Ovary (tissue), 9 donors: ENCODE results near the gene GDA. TPM values are rescaled to one million over a fixed set of nuclear protein-coding genes. Genes with fewer than 3 reads are reported as not detected.

Source experiments
- DNase-seq, 5 donors: peaks; one replicate each; pipeline ENCODE4 v3.0.0-alpha.2; 2019 to 2020
- H3K27ac ChIP-seq, 2 donors: fragments of 200-600 bp; one replicate each; pipeline versions ENCODE4 v1.5.1 to v1.8.0; 2019 to 2022
- H3K27me3 ChIP-seq: fragments of 200-600 bp; one replicate; pipeline ENCODE4 v1.8.0; 2022
- H3K36me3 ChIP-seq: fragments of 200-600 bp; sonication (generic); one replicate; pipeline ENCODE4 v1.5.1; 2019
- H3K4me1 ChIP-seq: one replicate; pipeline ENCODE4 v1.8.1; 2013; ENCODE audit warnings: mild to moderate bottlenecking, moderate library complexity; ENCODE audit not compliant: insufficient read depth
- H3K4me3 ChIP-seq: fragments of 200-600 bp; sonication (generic); one replicate; pipeline ENCODE4 v1.5.1; 2017
- H3K9me3 ChIP-seq, 2 donors: fragments of 200-600 bp in 1 of 2; sonication (generic) in 1 of 2; one replicate each; pipeline versions ENCODE4 v1.5.1 to v1.8.1; 2013 to 2019; ENCODE audit warnings: mild to moderate bottlenecking in 1 of 2, moderate library complexity in 1 of 2
- CTCF ChIP-seq, 3 donors: fragments of 450-650 bp in 2 of 3; fragments of 200-600 bp in 1 of 3; IDR thresholded peaks; one replicate each; pipeline versions ENCODE4 v1.5.1 to v1.8.0; 2016 to 2022; ENCODE audit warnings: antibody characterized with exemption in 3 of 3, mild to moderate bottlenecking in 1 of 3
- EP300 ChIP-seq: sonication (generic); formaldehyde crosslinking; IDR thresholded peaks from one replicate; pipeline ENCODE4 v1.6.1; 2017; ENCODE audit warnings: antibody characterized with exemption
- POLR2A ChIP-seq: fragments of 450-650 bp; IDR thresholded peaks from one replicate; pipeline ENCODE4 v1.6.1; 2017; ENCODE audit warnings: antibody characterized with exemption, mild to moderate bottlenecking, moderate library complexity
- WGBS, 3 donors: extraction: QIAGEN DNeasy Blood & Tissue Kit in 1 of 3; methylation state at CpG; one replicate each; pipeline versions ENCODE4 v1.1.5 to v1.1.7; 2013 to 2017; 5-methylcytosine and 5-hydroxymethylcytosine counted together
- intact Hi-C, 4 donors: fragments of 100-400 bp; cut with DNase I; formaldehyde crosslinking; loops; one replicate each; pipeline versions ENCODE4 v1.11.0 to v1.15.1; 2022 to 2023
- polyA plus RNA-seq, 2 donors: library from polyadenylated mRNA; stranded (reverse); fragments of 200-250 nt in 1 of 2; fragments of 350-450 nt in 1 of 2; fragmentation: Illumina TruSeq in 1 of 2; extraction: RNeasy Lipid Tissue Mini Kit (QIAGEN cat#74804) in 1 of 2; gene quantifications; one replicate each; pipeline ENCODE4 v1.2.3, GENCODE V29; 2013 to 2014
- total RNA-seq, 7 donors: library from RNA; depleted of rRNA in 2 of 7; stranded (reverse); fragments of >200 nt in 2 of 7; fragmentation: NEBNext Ultra II Directional in 3 of 7; extraction: Animal tissue kit (Norgen Biotek cat#: 25700) in 3 of 7; gene quantifications; one replicate each; pipeline versions ENCODE4 v1.1.0 to v1.2.4, GENCODE V29; 2016 to 2023
- donor health status: DM: no; HTN: no; CAD: no; lungs with moderate emphysema.
- donor health status: DM: no; HTN: no; CAD: no.
- donor health status: Bipolar disorder and iron deficiency.
- donor health status: DM: yes; HTN: yes; CAD: no.
- donor health status: DM: no; HTN: no; CAD: no.
- donor health status: DM: yes; HTN: yes; CAD: no.

Gene GDA
- total and polyA plus RNA-seq, 9 donors, result 0.02 to 26.7 (median 0.31) TPM; not detected in 2

- no peaks in the 10 kb centered on the region for H3K4me1 ChIP-seq
- no peak overlapping the region for H3K4me3 ChIP-seq
- WGBS, 3 donors, result 62 to 82% (median 72%) methylated on average over 2 of the region's 2 CpGs
- DNase-seq, result no peak
- no peaks in the 10 kb centered on the region for H3K9me3 ChIP-seq
- H3K27ac ChIP-seq, result no peak overlapping the region
- H3K27me3 ChIP-seq, result no peaks in the 10 kb centered on the region
- no peak for TF ChIP-seq POLR2A
- no peak for TF ChIP-seq CTCF (IDR thresholded peaks at IDR 0.05)
- no peak for TF ChIP-seq EP300
- no peaks in the 10 kb centered on the region for H3K36me3 ChIP-seq
- intact Hi-C loops, result no loop called here
These were observed 24.3 kb upstream of the GDA start for GRCh38 chr9:72124947-72125346.

GRCh38 chr9:72127753-72128152 lies 21.5 kb upstream of the GDA start:
- TF ChIP-seq EP300 (no peak), CTCF (IDR thresholded peaks at IDR 0.05) (no peak), POLR2A (no peak)
- intact Hi-C loops, result no loop called here
- no peaks in the 10 kb centered on the region for H3K4me1 ChIP-seq
- no peaks in the 10 kb centered on the region for H3K27me3 ChIP-seq
- no peaks in the 10 kb centered on the region for H3K9me3 ChIP-seq
- H3K27ac ChIP-seq, result no peak overlapping the region
- DNase-seq, result no peak
- WGBS, 3 donors, result 12 to 18% (median 14%) methylated on average over 2 of the region's 2 CpGs
- H3K36me3 ChIP-seq, result no peaks in the 10 kb centered on the region
- no peak overlapping the region for H3K4me3 ChIP-seq

GRCh38 chr9:72128526-72128925 lies 20.7 kb upstream of the GDA start:
- TF ChIP-seq POLR2A, result no peak
- TF ChIP-seq EP300, result no peak
- no peak for TF ChIP-seq CTCF (IDR thresholded peaks at IDR 0.05)
- H3K4me3 ChIP-seq, result no peak overlapping the region
- no peaks in the 10 kb centered on the region for H3K27me3 ChIP-seq
- no peak for DNase-seq
- intact Hi-C loops, result no loop called here
- H3K9me3 ChIP-seq, result no peaks in the 10 kb centered on the region
- WGBS, 3 donors, result 44 to 66% (median 46%) methylated on average over 2 of the region's 2 CpGs
- no peaks in the 10 kb centered on the region for H3K36me3 ChIP-seq
- H3K27ac ChIP-seq, result no peak overlapping the region
- H3K4me1 ChIP-seq, result no peaks in the 10 kb centered on the region

- no peaks in the 10 kb centered on the region for H3K27me3 ChIP-seq
- H3K9me3 ChIP-seq, result no peaks in the 10 kb centered on the region
- intact Hi-C loops, result no loop called here
- no peak for TF ChIP-seq EP300
- no peak for TF ChIP-seq CTCF (IDR thresholded peaks at IDR 0.05)
- TF ChIP-seq POLR2A, result no peak
- DNase-seq, result no peak
- H3K36me3 ChIP-seq, result no peaks in the 10 kb centered on the region
- H3K27ac ChIP-seq, result no peak overlapping the region
- 48 to 57% (median 55%) methylated on average over 9 of the region's 9 CpGs for WGBS, 3 donors
- H3K4me1 ChIP-seq, result no peaks in the 10 kb centered on the region
- H3K4me3 ChIP-seq, result no peak overlapping the region
These were observed 19.7 kb upstream of the GDA start for GRCh38 chr9:72129271-72130156.
